Prostate gland (tissue), 2 donors: ENCODE results near the gene ITK. TPM values are rescaled to one million over a fixed set of nuclear protein-coding genes. Genes with fewer than 3 reads are reported as not detected.
"Not testable (repeated sequence)": the region's sequence is repeated elsewhere in the genome, so short reads cannot be mapped to it uniquely, and the experiment has no call there.

ENCODE experiments used
- DNase-seq: peaks from one replicate; pipeline ENCODE4 v3.0.0-alpha.2; 2019; ENCODE audit warnings: low spot score
- H3K27ac ChIP-seq, 2 donors: fragments of 200-600 bp; sonication (generic); 2 replicates each; pipeline ENCODE4 v1.5.1; 2017 to 2019
- H3K27me3 ChIP-seq: fragments of 200-600 bp; sonication (generic); replicated peaks from 2 replicates; pipeline ENCODE4 v1.5.1; 2019; ENCODE audit not compliant: insufficient read depth
- H3K36me3 ChIP-seq, 2 donors: fragments of 200-600 bp; sonication (generic); 1 replicate in 1 of 2; 2 replicates in 1 of 2; pipeline versions ENCODE4 v1.5.1 to v1.8.1; 2017 to 2019
- H3K4me1 ChIP-seq: fragments of 200-600 bp; sonication (generic); replicated peaks from 2 replicates; pipeline ENCODE4 v1.5.1; 2019
- H3K4me3 ChIP-seq, 2 donors: fragments of 200-600 bp; sonication (generic); 2 replicates each; pipeline ENCODE4 v1.5.1; 2017 to 2019
- H3K9me3 ChIP-seq: fragments of 200-600 bp; sonication (generic); 2 replicates; pipeline ENCODE4 v1.5.1; 2017
- POLR2A ChIP-seq: fragments of 450-650 bp; IDR thresholded peaks from one replicate; pipeline ENCODE4 v1.6.1; 2016; ENCODE audit warnings: antibody characterized with exemption, mild to moderate bottlenecking
- POLR2AphosphoS5 ChIP-seq: sonication (generic); formaldehyde crosslinking; IDR thresholded peaks from one replicate; pipeline ENCODE4 v1.6.1; 2017; ENCODE audit warnings: antibody characterized with exemption
- WGBS: methylation state at CpG from one replicate; pipeline ENCODE4 v1.1.5; 2018; 5-methylcytosine and 5-hydroxymethylcytosine counted together
- intact Hi-C: fragments of 100-400 bp; cut with DNase I; formaldehyde crosslinking; loops from one replicate; pipeline ENCODE4 v1.14.2; 2022
- total RNA-seq, 2 donors: library from RNA; depleted of rRNA; stranded (reverse); fragments of >200 nt; gene quantifications; one replicate each; pipeline ENCODE4 v1.1.0, GENCODE V29; 2016
- TF ChIP-seq, protein P1 (sequence below), 4 experiments: fragments of 200-600 bp in 2 of 4; fragments of 450-650 bp in 2 of 4; sonication (generic) in 2 of 4; IDR thresholded peaks; 1 replicate in 3 of 4; 2 replicates in 1 of 4; pipeline ENCODE4 v1.5.1; 2016 to 2019; ENCODE audit warnings: antibody characterized with exemption in 4 of 4, mild to moderate bottlenecking in 2 of 4, moderate library complexity in 2 of 4

The ITK gene
- total RNA-seq, 2 donors from 2014 or later, result 2.2 to 5.6 TPM

DNA sequence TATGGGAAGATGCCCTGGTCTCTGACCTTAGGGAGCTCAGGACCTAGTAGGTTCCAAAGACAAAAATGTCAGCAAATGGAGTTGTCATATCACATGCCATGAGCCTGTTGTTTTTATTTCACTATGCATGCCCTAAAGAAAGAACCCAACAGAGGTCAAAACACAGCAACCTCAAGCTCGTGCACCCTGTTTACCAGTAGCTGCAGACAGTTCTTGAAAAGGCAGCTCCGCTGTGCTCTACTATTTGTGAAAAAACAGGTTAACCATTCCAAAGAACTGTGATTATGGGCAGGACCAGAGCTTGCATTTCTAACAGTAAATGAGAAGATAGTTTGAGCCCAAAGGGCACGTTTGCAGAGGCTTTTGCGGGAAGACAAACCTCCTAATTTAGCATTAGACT is 22.8 kb downstream of the ITK start:
- no peaks in the 10 kb centered on the region for H3K27me3 ChIP-seq
- H3K36me3 ChIP-seq, result no peaks in the 10 kb centered on the region
- TF ChIP-seq POLR2A (no peak), POLR2AphosphoS5 (no peak)
- TF ChIP-seq, protein P1, sequence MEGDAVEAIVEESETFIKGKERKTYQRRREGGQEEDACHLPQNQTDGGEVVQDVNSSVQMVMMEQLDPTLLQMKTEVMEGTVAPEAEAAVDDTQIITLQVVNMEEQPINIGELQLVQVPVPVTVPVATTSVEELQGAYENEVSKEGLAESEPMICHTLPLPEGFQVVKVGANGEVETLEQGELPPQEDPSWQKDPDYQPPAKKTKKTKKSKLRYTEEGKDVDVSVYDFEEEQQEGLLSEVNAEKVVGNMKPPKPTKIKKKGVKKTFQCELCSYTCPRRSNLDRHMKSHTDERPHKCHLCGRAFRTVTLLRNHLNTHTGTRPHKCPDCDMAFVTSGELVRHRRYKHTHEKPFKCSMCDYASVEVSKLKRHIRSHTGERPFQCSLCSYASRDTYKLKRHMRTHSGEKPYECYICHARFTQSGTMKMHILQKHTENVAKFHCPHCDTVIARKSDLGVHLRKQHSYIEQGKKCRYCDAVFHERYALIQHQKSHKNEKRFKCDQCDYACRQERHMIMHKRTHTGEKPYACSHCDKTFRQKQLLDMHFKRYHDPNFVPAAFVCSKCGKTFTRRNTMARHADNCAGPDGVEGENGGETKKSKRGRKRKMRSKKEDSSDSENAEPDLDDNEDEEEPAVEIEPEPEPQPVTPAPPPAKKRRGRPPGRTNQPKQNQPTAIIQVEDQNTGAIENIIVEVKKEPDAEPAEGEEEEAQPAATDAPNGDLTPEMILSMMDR (IDR thresholded peaks at IDR 0.05), result no peak
- DNase-seq, result no peak
- intact Hi-C loops, result no loop called here
- 57% methylated on average over 4 of the region's 4 CpGs for WGBS
- H3K27ac ChIP-seq, result no peak overlapping the region
- H3K4me1 ChIP-seq, result no peaks in the 10 kb centered on the region
- H3K9me3 ChIP-seq, result no peaks in the 10 kb centered on the region
- no peak overlapping the region for H3K4me3 ChIP-seq

DNA sequence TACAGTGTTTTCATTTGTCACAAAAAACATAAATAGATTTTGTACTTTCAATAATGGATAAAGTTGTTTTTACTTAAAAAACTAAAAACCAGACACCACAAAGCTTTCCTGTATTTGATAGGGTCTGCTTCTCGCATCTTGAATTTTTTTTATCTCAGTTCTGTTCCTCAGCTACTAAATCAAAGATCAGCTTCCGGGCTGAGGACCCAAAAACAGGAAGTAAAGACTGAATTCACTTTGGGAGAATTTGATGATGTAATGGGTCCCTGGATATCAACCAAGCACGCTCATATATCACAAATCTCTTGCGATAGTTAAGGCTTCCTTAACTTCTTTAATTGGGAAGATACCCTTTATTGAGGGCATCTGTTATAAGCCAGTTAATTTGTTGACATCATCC is 24.1 kb downstream of the ITK start:
- intact Hi-C loops, result no loop called here
- Histone ChIP-seq H3K27ac (no peak overlapping the region), H3K27me3 (no peaks in the 10 kb centered on the region), H3K4me1 (no peaks in the 10 kb centered on the region), H3K4me3 (no peak overlapping the region), H3K36me3 (no peaks in the 10 kb centered on the region), H3K9me3 (no peaks in the 10 kb centered on the region)
- 77% methylated on average over 4 of the region's 4 CpGs for WGBS
- no peak for TF ChIP-seq POLR2AphosphoS5
- DNase-seq, result no peak

DNA sequence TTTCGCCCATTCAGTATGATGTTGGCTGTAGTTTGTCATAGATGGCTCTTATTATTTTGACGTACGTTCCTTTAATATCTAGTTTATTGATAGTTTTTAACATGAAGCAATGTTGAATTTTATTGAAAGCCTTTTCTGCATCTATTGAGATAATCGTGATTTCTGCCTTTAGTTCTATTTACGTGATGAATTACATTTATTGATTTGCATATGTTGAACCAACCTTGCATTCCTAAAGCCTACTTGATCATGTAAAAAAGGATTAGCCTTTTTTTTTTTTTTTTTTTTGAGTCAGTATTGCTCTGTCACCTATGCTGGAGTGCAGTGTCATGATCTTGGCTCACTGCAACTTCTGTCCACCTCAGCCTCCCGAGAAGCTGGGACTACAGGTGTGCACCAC is 25.1 kb downstream of the ITK start:
- DNase-seq, result no peak
- TF ChIP-seq POLR2AphosphoS5 (no peak), POLR2A (no peak)
- TF ChIP-seq, protein P1 (IDR thresholded peaks at IDR 0.05), result no peak
- Histone ChIP-seq H3K4me1 (no peaks in the 10 kb centered on the region), H3K27ac (no peak overlapping the region), H3K36me3 (no peaks in the 10 kb centered on the region), H3K9me3 (no peaks in the 10 kb centered on the region), H3K4me3 (no peak overlapping the region), H3K27me3 (no peaks in the 10 kb centered on the region)
- intact Hi-C loops, result no loop called here
- WGBS, result 79% methylated on average over 6 of the region's 6 CpGs

DNA sequence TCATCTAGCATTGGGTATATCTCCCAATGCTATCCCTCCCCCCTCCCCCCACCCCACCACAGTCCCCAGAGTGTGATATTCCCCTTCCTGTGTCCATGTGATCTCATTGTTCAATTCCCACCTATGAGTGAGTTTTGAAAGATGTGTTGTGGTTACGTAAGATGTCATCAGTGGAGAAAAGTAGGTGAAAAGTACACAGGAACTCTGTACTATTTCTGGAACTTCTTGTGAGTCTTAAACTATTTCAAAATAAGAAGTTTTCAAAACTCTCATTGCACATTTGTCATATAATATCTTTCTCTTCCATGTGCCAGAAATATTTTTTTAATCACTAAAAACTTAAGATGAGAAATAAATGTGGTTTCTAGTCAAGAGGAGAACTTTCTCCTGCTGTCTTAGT is 30.0 kb downstream of the ITK start:
- H3K27me3 ChIP-seq, H3K4me1 ChIP-seq, DNase-seq, H3K9me3 ChIP-seq, H3K36me3 ChIP-seq, H3K4me3 ChIP-seq, H3K27ac ChIP-seq, intact Hi-C loops: not testable (repeated sequence)
- 39% methylated on average over 1 of the region's 1 CpG for WGBS

DNA sequence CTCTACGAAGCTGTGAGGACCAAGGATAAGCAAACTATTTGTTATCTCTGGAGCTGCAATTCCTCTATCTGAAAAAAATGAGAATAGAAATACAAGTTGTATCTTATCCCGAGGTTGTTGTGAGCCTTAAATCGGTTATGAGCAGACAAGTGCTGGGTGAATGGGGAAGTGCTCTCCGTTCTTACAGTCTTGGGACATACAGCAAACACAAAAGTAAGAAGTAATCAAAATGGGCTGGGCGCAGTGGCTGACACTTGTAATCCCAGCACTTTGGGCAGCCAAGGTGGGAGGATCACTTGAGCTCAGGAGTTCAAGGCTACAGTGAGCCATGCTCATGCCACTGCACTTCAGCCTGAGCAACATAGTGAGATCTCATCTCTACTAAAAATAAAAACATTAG is 31.7 kb downstream of the ITK start:
- no peaks in the 10 kb centered on the region for H3K9me3 ChIP-seq
- H3K4me1 ChIP-seq, result no peaks in the 10 kb centered on the region
- no peak for TF ChIP-seq POLR2AphosphoS5
- TF ChIP-seq, protein P1 (IDR thresholded peaks at IDR 0.05), result no peak
- TF ChIP-seq POLR2A, result no peak
- 79% methylated on average over 5 of the region's 5 CpGs for WGBS
- intact Hi-C loops, result no loop called here
- DNase-seq, result no peak
- H3K27me3 ChIP-seq, result no peaks in the 10 kb centered on the region
- H3K4me3 ChIP-seq, result no peak overlapping the region
- H3K36me3 ChIP-seq, result no peaks in the 10 kb centered on the region
- H3K27ac ChIP-seq, result no peak overlapping the region

DNA sequence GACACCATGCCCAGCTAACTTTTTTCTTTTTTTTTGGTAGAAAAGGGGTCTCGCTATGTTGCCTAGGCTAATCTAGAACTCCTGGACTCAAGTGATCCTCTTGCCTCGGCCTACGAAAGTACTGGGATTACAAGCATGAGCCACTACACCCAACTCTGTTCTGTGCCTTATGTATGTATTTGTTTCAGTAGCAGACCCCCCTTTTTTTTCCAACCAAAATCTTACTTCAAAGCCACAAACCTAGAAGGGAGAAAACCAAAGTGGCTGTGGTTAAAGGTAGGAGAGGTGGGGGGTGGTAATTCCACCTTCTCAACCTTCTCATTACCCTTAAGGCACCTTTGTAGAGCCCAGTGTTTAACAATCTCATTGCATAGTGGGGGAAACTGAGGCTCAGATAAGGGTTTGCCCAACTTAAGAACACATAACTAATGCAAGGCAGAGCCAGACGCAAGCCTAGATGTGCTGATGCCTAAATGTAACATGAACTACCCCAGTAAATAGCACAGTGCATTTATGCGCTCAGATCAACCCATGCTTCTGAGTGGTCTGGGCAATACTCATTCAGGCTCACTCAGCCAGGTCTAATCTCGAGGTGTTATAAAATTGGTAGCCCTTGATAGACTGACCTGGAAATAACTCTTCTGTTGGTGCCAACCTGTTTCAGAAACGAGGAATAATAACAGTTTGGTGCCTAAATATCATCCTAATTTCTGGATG is 33.0 kb downstream of the ITK start:
- no peak overlapping the region for H3K4me3 ChIP-seq
- TF ChIP-seq POLR2AphosphoS5 (no peak), POLR2A (no peak)
- TF ChIP-seq, protein P1 (IDR thresholded peaks at IDR 0.05), result no peak
- no peak for DNase-seq
- no peak overlapping the region for H3K27ac ChIP-seq
- no peaks in the 10 kb centered on the region for H3K4me1 ChIP-seq
- no peaks in the 10 kb centered on the region for H3K27me3 ChIP-seq
- 91% methylated on average over 7 of the region's 7 CpGs for WGBS
- intact Hi-C loops, result no loop called here
- H3K9me3 ChIP-seq, result no peaks in the 10 kb centered on the region
- H3K36me3 ChIP-seq, result no peaks in the 10 kb centered on the region
